HG03196 (cell line): ENCODE measurements around the gene MPPED1.

ENCODE experiments used
- ATAC-seq: cut with Tn5 transposase; IDR thresholded peaks from one replicate; pipeline ENCODE4 v1.9.1; 2021; ENCODE audit not compliant: unreplicated experiment

MPPED1 gene, protein sequence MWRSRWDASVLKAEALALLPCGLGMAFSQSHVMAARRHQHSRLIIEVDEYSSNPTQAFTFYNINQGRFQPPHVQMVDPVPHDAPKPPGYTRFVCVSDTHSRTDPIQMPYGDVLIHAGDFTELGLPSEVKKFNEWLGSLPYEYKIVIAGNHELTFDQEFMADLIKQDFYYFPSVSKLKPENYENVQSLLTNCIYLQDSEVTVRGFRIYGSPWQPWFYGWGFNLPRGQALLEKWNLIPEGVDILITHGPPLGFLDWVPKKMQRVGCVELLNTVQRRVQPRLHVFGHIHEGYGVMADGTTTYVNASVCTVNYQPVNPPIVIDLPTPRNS

DNA sequence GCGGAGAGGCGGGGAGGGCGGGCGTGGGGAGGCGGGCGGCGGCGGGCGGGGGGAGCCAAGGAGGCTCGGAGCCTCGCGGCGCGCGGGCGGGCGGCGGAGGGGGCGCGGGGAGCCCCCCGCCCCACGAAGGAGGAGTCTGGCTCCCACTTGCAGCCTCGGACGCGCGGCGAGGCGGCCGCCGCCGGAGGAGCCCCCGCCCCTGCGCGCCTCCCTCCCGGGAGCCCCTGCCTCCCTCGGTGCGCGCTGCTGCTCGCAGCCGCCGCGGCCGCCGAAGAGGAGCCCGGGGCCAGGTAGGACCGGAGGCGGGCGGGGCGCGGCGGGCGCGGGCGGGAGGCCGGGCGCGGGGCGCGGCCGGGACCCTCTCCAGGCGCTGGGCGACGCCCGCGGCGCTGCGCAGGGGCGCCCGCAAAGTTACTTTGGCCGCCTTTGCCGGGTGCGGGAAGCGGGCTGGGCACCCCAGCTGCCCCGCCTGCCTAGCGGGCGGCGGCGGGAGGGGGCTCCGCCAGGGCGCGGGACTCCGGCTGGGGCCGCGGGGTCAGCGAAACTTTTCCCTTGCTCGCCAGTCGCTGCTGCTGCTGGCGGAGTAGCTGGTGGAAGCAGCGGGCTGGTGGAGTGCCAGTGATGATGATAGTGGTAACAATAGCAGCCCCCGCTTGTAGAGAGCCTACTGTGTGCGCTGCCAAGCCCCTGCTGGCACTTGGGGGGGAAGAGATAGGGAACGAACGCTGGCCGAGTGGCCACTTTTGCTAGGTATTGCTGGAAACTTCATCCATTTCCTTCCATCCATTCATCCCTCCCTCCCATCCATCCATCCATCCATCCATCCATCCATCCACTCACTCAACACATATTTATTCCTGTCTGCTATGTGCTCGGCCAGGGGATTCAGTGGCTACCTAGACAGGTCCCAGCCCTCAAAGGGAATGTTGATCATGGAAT, at the start of gene MPPED1:
Gene MPPED1 (plus strand): TSS at position 146 of the 939 bp plus-strand sequence. CDS start 12,972 bp downstream, outside the sequence.
- ATAC-seq, result no peak

DNA sequence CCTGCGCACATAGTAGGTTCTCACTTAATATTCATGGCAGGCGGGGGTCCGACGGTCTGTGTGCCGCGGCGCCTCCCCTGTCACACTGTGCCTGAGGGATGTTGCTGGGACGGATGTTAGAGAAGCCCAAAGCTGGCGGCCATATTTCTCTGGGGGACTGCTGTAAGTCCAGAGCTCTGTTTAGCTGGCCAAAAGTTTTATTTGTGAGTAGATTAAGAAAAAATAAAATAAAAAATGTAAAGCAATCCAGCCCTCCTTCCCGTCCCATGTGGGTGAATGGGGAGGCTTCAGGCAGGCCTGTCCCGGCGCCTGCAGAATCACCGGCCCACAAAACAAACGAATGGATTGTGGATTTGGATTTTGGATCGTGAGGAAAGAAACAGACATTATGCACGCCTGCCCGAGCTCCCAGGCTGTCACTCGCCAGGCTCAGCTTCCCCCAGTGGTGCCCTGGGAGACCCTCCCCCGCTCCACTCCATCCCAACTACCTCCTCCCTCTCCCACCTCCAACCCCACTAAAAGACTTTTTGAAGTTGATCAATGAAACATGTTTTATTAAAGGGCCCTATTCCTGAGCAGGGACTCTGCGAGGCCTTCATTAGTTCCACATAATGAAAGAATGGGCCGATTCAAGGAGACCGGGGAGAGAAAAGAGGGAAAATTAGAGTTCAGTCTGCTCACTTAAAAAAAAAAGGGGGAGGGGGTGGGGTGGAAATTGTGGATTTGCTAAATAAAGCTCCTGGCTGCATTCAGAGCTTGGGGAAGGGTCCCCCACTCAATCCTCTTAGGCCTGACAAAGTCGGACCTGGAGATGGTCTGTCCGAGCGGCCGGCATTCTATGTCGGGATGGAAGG, 48.3 kb upstream of the MPPED1 start:
- no peak for ATAC-seq

DNA sequence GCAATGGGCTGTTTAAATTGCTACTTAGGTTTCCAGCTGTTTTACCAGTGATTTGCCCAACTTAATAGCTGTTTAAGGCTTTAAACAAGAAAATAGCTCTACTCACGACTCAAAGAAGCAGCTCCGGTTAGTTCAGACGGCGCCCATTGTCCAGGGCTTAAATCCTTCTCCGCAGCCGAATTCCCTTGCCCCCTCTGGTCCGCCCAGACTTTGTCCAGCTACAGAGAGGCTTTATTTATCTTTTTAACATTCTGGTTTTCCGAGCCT, 47.7 kb upstream of the MPPED1 start:
- ATAC-seq, result no peak

DNA sequence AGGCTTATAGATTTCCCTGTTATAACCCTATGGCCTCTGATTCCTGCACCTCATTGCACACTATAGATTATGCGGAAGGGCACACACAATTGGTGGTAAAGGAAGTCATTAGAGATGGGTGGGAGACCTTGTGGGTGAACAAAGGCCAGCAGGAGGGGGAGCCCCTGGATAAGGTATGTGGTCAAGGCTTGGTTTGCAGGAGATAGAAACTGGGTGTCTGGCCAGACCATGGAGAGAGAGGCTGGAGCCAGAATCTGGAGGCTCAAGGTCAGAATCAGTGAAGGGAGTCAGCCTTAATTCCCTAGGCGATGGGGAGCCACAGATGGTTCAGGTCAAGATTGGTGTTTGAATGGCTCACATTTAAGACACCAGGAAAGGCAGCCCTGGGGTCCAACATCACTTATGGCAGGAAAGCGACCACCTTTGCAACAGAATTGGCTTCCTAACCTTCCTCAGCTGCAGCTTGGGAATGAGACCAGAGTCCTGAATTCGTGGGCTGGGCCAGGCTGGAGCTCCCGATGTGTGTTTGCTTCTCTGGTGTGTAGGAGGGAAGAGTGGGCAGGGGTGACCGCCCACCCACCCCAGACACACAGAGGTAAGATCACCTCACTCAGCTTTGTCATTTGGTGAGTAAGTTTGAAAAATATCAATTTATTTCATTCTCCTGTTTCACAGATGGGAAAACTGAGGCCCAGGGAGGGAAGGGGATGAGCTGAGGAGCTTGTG, 45.9 kb upstream of the MPPED1 start:
- ATAC-seq, result no peak

DNA sequence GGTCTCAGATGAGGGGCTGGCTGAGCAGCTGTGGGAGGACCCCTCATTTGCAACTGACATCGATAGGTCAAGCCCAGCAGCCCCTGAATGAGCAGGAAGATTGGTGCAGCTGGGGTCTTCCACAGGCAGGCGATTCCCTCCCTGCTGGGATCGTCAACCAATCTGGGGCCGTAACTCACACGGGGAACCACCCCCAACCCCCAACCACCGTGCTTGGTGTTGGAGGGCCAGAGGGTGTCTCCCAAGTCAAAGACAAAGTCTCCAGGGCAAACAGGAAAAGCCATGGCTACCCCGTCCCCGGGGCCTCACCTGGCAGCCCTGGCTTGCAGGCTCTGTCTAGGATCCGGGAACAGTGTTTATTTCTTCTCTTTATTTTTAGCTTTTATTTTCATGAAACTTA, 41.8 kb upstream of the MPPED1 start:
- no peak for ATAC-seq

DNA sequence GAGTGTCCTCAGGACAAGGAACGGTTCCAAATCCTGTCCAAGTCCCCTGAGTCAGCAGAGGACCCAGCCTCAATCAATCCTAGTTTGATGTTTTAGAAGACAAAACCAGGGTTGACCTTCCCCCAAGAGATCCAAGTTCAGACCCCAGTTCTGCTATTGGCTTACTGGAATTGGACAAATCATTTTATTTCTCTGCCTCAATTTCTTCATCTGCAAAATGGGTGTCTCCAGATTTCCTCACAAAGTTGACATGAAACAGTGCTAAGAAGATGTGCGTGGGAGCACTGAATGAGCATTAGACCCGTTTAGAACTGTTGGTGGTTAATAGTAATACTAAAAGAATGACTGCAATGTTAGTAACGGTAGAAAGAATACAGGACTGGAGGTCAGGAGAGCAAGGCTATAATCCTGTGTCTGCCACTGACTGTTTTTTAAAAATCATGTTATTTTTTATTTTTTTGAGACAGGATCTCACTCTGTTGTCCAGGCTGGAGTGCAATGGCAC, 35.8 kb upstream of the MPPED1 start:
- ATAC-seq, result no peak

DNA sequence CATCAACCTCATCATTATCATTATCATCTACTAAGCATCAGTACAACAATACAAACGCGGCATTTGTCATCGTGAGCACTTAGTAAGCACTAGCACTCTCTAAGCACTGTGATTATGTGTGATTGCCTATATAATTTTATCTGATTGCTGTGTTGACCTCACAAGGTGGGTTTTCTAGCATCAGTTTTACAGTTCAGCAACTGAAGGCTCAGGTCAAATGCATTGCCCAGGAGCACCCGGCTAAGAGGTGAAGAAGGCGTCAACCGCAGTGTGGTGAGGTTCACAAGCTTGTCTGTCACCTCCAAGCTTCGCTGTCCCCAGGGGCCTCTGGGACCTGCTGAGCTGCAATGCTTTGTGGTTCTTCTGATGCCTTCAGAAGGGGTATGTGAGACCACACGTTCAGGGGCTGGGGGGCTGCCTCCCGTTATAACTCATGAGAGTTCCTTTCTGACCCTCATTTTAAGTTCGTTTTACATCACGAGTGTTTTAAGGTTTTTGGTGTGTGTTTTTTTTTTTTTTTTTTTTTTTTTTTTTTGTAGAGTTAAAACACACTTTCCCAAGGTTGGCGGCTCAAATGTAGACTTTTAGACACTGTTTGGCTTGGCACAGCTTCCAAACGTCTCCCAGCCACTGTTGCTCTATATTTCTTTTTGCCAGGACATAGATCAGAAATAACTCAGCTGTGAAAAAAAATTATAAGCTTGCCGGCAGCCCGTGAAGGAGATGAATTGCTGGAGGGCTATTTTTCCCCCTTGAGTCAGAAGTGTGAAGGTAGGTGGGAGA, 34.9 kb upstream of the MPPED1 start:
- ATAC-seq, result no peak

DNA sequence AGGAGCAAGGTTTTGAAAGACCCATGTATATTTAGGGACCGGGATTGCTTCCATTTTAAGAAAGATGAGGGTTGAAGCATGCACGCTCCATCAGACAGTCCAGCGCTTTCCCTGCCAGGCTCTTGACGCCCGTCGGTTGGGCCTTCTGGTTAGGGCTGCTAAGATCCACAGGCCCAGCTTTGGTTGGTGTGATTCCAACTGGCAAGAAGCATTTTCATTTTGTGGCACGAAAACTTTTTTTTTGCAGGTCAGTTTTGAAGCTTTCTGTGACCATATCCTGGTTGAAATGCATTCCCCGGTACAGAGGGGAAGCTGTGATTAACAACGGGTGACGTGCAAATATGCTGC, 34.3 kb upstream of the MPPED1 start:
- no peak for ATAC-seq

DNA sequence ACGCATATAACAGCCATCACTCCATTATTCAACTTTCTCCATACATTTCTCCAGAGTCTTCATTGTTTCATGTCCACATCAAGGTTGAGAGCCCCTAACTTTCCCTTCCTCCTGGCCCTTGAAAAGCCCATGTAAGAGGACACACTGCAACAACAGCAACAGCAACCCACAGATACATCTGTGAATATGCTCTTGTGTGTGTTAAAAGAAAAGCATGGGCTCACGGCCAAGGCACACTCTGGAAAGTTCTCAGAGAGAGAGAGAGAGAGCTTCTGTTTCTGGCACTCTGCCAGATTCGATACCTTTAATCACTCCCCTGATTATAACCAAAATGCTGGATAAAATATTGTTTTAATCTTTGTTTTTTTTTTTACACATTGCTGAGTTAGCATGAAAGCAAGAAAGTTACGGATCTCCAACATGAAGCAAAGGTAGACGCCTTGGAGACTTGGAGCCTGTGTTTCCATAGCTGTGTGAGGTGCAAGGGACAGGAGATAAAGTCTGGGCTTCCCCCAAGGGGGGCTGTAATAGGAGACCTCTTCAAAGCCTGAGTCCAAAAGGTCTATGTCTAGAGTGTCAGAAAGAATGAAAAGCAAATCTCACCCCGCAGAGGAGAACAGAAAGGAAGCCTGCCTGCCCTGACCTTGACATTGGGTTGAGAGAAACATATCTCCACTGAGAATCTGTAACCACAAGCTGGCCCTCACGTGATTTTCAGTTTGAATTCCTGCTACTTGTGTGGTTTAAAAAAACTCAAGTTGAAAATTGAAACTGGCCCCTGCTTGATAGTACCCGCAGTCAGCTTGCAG, 33.7 kb upstream of the MPPED1 start:
- no peak for ATAC-seq

DNA sequence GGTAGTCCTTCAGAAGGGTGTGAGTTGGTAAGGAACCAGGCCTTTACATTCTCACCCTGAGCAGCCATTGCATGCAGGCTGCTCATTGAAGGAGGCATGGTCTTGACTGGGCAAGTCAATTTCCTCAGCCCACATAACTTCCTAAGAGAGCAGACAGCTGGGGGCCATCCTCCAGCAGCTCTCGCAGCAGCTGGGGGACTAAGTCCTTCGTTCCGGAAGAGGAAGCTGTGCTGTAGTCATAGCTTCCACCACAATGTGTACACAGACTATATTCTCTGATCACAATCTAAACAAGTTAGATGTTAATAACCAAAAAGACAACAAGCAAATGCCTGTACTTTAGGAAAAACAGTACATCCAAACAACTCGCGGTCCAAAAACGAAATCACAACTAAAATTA, 30.1 kb upstream of the MPPED1 start:
- no peak for ATAC-seq

DNA sequence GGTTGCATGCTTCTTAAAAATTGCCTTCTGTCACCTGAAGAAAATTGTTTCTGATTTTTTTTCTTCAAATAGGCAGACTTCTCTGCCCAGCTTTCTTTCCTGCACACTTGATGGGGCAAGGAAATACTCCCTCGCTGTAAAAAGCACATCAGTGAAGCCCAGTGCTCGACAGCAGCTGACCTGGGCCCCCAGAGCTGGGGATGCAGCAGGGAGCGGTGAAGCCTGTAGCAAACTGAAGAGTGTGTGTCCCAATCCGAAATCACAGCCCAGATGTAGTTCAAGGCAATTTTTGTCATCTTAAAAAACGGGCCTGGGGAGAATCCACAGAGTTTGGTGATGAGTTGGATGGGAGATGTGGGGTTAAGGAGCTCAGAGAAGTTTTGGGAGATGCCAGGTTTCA, 27.0 kb upstream of the MPPED1 start:
- no peak for ATAC-seq

DNA sequence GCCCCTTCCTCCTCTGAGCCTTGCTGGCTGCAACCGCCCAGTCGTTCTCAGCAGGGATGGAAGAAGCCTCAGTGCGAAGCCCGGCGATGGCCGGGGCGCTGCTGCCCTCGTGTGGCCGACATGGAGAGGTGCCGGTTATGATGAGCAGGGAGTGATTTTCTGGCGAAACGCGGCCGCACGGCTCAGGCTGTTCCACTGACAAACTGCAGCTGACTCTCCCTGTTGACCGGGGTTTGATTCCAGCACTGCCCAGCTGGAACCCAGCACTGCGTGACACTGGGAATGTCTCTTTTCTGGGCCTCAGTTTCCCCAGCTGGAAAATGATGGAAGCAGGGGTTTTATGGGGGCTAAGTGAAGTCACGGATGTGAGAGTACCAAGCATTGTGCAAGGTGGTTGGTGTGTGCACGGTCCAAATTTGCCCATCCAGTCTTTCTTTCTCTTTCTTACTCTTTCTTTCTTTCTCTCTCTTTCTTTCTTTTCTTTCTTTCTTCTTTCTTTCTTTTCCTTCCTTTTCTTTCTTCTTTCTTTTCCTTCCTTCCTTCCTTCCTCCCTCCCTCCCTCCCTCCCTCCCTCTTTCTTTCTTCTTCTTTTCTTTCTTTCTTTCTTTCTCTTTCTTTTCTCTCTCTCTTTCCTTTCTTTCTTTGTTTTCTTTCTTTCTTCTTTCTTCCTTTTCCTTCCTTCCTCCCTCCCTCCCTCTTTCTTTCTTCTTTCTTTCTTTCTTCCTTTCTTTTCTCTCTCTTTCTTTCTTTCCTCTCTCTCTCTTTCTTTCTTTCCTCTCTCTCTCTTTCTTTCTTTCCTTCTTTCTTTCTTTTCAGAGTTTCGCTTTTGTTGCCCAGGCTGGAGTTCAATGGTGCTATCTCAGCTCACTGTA, 25.8 kb upstream of the MPPED1 start:
- no peak for ATAC-seq

DNA sequence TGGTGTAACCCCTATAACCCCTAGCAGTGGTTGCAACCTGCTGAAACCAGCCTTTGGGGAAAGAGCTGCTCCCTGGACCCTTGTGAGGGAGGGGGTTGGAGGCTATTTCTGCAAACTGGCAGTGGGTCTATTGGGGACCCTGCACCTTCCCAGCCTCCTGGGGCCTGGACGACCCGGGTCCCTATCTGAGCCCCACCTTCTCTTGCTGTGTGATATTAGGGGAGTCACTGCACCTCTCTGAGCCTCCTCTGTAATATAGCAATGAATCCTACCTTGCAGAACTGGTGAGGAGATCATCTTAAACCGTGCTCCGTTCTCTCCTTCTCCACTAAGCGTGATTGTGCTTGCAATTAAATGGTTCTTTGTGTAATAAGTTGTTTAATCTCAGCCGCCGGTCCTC, 24.0 kb upstream of the MPPED1 start:
- no peak for ATAC-seq

DNA sequence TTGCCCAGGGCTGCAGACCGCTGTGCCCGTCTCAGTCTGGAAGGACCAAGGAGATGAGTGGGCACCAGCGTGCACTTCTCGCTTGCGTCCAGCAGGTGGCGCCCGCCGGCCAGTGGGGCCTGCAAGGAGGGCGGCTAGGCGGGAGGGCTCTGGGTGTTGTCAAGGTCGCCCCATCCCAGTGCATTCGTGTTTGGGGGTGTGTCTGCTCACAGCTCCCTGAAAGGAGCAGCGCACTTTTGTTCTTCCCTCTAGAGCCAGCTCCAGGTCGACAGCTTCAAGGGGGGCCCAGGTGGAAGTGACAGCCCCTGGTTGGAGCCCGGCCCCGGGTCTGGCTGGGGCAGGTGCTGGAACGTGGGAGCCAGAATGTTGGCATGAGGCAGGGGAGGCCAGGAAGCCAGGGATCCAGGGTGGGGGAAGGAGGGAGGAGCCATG, 23.4 kb upstream of the MPPED1 start:
- ATAC-seq, result no peak

DNA sequence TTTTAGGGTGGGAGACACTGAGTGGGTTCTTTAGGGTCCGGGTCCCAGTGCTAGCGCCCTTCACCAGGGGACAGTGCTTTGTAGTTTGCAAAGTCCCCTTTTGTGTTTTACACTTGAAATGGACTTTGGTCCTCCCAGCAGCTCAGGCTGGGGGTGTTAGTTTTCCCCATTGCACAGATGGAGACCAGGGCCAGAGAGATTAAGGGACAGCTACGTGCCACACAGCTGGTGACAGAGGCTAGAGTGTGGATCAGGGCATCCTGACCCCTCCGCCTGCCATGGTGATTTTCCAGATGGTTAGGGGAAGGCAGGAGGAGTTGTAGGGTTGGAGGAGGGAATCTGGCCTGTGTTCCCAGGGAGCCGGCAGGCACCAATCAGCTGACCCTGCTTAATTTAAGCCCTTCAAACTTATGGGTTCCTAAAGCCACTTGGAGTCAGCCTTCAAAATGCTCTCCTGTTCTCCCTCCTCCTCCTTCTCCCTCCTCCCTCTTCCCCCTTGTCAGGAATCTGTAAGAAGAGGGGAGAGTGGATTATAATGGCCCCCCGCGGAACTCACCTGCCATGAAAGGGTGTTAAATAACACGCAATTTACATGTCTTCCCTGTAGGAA, 22.5 kb upstream of the MPPED1 start:
- no peak for ATAC-seq

DNA sequence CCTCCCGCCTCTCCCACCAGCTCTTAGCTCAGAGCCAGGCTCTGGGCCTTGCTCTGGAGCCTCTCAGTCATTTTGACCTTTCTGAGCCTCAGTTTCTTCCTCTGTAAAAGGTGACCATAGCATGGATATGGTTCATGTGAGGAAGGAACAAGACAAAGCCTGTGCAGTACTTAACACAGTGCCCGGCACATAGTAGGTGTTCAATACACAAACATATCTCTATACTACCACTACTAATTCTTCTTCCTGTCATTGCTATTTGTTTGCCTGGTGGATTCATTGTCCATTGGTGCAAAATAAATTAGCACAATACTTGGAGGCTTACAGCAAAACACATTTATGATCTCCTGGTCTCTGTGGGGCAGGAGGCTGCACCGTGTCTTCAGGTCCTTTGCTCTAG, 21.6 kb upstream of the MPPED1 start:
- ATAC-seq, result no peak

DNA sequence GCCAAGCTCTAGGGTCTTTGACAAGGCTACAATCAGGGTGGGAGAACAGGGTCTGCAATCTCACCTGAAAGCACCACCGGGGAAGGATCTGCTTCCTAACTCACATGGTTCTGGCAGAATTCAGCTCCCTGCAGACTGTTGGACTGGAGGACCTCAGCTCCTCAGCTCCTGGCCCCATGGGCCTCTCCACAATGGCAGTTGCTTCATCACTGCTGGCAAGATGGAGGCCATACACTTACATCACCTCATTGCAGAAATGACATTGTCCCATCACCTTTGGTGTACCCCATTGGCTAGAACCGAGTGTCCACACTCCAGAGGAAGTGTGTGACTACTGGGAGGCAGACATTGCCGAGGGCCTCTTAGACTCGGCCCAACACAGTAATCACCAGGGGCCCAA, 20.9 kb upstream of the MPPED1 start:
- ATAC-seq, result no peak

DNA sequence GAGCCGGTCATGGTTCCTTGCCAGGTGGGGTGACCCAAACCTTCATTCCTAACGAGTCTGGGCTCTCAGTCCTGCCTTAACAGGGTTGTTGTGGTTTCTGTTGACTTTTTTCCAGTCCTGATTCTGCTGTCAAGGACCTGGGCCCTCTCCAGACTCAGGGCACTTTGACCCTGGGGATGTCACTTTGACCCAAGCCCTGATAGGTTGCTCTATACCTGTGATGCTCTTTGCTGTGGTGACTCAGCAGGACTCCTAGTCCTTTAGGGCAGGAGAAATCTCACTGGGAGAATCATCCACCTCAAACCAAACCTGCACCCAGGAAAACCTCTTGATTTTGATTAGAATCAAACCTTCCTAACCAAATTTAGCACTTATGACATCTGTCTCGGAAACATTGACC, 20.5 kb upstream of the MPPED1 start:
- ATAC-seq, result no peak
